Amniotic stem cell (primary cell): Measurements from ENCODE around the gene LDLRAP1.
A peak's percentile ranks its signal among the peaks of the same experiment; 100 is the strongest.

Source experiments
- DNase-seq: peaks from one replicate; lab custom pipeline; 2025; lab: John Stamatoyannopoulos, UW

Gene LDLRAP1

GRCh38 chr1:25609921-25610320 is 66.5 kb downstream of the LDLRAP1 start:
- no peak for DNase-seq

- DNase-seq = no peak
Measured at GRCh38 chr1:25610822-25611630, 67.6 kb downstream of the LDLRAP1 start.

- DNase-seq = no peak
Measured at GRCh38 chr1:25611843-25612242, 68.4 kb downstream of the LDLRAP1 start.

GRCh38 chr1:25612421-25612820 is 69.0 kb downstream of the LDLRAP1 start:
- DNase-seq = no peak

GRCh38 chr1:25613091-25613490 is 69.7 kb downstream of the LDLRAP1 start:
- DNase-seq = no peak

- no peak for DNase-seq
Measured at GRCh38 chr1:25614501-25615171, 71.2 kb downstream of the LDLRAP1 start.

DNA sequence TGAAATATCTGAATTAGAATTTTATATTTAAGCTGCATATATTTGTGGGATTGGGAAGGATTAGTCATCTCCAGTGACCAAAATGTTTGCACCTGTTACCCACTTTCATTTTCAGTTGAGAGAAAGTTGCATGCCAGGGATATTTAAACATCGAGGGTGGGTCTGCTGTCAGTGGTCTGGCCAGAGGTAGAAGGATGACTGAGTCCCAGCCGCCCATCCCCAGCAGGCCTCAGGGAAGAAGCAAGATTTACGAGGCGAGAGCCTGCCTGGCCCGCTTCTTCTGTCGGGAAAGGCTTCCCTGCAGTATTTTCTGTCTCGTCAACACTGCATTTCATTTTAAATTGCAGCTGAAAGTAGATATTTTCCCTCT is 71.8 kb downstream of the LDLRAP1 start:
- DNase-seq = no peak

DNA sequence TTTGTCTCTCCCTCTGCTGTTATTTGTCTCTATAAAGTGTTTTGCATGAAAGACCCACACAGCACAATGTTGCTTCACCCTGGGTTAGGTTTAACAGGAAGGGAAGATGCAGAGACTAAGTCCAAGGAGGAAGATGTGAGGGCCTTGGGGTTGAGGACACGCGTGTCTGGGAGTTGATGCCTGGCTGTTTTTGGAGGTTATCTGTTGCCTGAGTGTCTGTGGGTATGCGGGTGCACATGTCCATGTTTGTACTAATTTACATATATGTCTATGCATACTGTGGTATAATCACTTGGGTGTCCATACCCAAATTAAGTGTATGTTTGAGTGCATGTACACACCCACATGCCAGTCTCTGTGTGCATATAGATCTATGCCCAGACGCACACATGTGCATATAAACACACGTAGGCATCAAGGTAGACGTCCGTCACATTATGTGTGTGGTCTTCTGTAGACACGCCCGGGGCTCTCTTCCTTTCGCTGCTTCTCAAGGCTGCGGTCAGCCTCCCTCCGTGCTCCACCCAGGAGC is 72.2 kb downstream of the LDLRAP1 start:
- DNase-seq = no peak

- DNase-seq = peak; percentile 58
Measured at GRCh38 chr1:25616095-25616986, 72.9 kb downstream of the LDLRAP1 start, which contains the start of gene MAN1C1. MAN1C1 (plus strand) TSS chr1:25616791; CDS start chr1:25617798, 1,007 bp downstream.

- no peak for DNase-seq
Measured at GRCh38 chr1:25616987-25617624, 73.7 kb downstream of the LDLRAP1 start.

DNA sequence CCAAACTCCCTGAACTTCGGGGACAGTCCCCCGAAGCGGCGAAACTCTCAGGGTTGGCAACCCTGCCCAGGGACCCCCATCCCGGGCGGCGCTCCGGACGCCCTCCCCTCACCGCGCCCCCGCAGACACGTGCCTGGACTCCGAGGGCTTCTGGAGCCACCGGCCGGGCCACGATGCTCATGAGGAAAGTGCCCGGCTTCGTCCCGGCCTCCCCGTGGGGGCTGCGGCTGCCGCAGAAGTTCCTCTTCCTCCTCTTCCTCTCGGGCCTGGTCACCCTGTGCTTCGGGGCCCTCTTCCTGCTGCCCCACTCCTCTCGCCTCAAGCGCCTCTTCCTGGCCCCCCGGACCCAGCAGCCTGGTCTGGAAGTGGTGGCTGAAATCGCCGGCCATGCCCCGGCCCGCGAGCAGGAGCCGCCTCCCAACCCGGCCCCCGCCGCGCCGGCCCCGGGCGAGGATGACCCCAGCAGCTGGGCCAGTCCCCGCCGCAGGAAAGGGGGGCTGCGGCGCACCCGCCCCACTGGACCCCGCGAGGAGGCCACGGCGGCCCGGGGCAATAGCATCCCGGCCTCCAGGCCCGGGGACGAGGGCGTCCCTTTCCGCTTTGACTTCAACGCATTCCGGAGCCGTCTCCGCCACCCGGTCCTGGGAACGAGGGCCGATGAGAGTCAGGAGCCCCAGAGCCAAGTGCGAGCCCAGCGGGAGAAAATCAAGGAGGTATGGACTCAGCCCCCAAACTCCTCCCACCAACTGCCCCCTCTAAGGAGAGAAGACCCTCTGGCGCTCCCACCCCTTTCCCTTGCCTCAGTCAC is 74.4 kb downstream of the LDLRAP1 start:
- DNase-seq = no peak

DNA sequence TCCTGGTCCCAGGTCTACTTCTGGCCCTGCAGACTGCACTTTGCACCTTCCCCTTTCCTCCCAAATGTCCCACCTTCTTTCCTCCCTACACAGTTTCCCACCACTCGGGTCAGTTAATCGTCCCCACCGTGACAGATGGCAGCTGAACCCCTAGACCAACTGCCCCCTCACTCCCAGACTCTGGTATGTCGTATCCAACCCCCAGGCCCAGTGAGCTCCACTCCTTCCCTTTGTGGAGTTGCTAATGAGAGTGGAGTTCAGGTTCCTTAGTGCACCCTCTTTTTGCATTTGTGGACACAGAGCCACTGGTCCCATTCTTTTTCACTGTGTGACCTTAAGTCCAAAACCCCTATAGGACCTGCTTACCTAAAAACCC is 75.0 kb downstream of the LDLRAP1 start:
- no peak for DNase-seq
